Superior temporal gyrus (tissue), 1 donor: Measurements from ENCODE around the gene KCNQ1.

Experiments used
- DNase-seq: peaks from one replicate; pipeline ENCODE4 v3.0.0-alpha.2; 2016; ENCODE audit errors: extremely low spot score

The KCNQ1 gene

GRCh38 chr11:2565447-2566222 lies 120.8 kb downstream of the KCNQ1 start:
- no peak for DNase-seq

- DNase-seq = no peak
Measured at GRCh38 chr11:2566223-2567025, 121.6 kb downstream of the KCNQ1 start.

- no peak for DNase-seq
Measured at GRCh38 chr11:2567026-2567671, 122.3 kb downstream of the KCNQ1 start.

GRCh38 chr11:2569321-2569721 lies 124.5 kb downstream of the KCNQ1 start:
- DNase-seq = no peak

DNA sequence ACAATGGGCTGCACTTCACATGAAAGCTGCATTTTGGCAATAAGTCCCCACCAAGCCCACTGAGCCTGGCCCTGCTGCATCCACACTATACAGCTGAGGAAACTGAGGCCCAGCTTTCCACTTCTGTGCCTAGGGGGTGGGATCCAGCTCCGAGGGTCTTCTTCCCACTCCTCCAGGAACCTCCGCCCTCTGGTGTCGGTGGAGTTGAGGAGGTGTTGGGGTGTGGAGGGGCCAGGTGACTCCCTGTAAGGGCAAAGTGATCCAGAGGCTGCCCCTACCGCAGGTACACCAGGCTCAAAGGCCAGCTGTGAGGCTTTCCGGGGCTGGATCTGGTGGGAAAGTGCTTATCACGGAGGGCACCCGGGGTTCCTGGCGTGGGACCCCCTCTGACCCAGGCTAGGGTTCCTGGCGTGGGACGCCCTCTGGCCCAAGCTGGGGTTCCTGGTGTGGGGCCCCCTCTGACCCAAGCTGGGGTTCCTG lies 125.0 kb downstream of the KCNQ1 start:
- no peak for DNase-seq

DNA sequence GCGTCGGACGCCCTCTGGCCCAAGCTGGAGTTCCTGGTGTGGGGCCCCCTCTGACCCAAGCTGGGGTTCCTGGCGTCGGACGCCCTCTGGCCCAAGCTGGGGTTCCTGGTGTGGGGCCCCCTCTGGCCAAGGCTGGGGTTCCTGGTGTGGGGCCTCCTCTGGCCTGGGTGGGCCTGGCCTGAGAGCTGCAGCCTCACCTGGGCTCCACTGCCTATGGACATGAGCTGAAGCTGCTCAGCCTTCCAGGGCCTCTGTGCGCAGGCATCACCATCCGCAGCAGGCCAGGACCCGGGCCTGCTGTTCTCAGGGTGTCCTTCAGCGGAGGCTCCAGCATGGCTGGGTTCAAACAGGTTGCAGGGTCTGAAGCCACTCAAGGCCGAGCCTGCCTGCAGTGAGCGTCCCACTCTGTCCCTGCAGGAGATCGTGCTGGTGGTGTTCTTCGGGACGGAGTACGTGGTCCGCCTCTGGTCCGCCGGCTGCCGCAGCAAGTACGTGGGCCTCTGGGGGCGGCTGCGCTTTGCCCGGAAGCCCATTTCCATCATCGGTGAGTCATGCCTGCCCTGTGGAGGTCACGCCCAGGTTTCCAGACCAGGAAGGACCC lies 125.5 kb downstream of the KCNQ1 start:
- DNase-seq = no peak

- DNase-seq = no peak
Measured at GRCh38 chr11:2570841-2571597, 126.2 kb downstream of the KCNQ1 start.

DNA sequence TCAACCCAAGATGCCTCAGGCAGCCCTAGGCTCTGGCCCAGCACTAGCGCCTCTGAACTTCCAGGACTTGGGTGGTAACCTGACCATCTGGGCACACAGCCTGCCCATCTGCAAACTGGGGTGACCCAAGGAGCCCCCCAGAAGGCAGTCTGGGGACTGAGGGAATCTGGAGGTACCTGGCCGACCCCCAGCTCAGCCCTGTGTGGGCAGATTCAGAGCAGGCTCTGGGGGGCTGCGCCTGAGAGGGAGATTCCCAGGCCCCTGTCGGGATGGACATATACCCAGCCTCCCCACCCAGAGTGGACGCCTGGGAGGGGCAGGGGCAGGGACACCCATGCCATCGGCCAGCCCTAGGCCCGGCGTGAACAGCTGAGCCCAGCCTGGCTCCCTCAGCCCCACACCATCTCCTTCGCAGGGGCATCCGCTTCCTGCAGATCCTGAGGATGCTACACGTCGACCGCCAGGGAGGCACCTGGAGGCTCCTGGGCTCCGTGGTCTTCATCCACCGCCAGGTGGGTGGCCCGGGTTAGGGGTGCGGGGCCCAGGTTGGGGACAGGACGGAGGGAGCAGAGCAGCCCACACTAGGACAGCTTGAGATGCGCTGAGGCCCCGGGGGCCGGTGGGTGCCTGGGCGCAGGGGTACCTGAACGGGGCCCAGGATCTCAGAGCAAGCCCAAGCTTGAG lies 126.9 kb downstream of the KCNQ1 start:
- DNase-seq = no peak

GRCh38 chr11:2572491-2573239 lies 127.9 kb downstream of the KCNQ1 start:
- DNase-seq = no peak

DNA sequence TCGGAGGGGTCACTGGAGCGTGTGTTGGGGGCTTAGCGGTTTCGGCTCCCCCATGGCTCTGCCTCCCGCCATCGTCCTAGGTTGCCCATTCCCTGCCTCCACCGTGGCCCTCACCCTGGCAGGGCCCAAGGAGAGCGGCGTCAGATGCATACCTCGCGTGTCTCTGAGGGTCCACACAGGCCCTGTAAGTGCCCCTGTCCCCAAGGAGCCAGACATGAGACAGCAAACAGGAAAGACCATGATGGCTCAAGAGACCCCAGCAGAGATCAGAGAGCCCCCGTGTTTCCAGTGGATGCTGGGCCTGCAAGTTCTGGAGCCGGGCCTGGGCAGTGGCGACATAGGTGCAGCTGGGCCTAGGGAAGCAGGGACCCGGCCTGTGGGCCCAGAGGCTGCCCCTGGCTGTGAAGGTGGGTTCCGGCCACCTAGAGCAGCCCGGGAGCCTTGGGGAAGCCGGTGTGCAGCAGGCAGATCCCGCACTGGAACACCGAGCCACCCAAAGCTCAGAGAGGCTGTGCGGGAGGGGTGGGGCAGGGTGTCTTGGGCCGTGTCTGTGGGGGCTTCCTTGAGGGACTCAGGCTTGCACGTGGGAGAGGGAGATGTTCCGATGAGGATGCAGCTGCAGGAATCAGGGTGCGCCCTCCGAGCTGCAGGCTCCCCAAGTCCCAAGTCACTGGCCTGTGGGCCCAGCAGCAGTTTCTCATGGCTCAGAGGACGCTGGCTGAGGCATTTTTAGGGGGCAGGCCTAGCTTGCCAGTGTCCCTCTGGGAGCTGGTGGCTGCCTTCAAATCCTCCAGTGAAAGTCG lies 128.6 kb downstream of the KCNQ1 start:
- no peak for DNase-seq

DNA sequence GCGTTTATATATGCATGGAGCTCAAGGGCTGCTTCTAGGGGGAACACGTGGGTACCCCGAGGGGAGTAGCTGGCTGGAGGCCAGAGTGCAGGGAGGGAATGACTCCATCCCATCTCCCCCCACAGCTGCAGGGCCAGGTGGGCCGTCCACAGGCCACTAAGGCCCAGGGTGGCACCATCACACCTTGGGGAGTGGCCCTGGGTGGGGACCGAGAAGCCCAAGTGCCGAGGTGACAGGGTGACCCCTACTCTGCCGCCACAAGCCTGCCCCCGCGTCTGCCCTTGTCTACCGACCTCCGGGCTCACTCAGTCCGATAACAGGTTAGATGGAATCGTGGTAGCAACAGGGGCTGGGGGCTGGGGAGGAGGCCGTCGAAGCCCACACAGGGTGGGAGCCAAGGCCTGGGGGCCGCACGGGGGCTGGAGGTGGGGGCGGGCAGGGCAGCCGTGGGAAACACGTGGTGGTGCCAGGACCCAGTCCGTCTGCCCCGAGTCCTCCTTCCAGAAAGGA lies 129.3 kb downstream of the KCNQ1 start:
- DNase-seq = no peak

DNA sequence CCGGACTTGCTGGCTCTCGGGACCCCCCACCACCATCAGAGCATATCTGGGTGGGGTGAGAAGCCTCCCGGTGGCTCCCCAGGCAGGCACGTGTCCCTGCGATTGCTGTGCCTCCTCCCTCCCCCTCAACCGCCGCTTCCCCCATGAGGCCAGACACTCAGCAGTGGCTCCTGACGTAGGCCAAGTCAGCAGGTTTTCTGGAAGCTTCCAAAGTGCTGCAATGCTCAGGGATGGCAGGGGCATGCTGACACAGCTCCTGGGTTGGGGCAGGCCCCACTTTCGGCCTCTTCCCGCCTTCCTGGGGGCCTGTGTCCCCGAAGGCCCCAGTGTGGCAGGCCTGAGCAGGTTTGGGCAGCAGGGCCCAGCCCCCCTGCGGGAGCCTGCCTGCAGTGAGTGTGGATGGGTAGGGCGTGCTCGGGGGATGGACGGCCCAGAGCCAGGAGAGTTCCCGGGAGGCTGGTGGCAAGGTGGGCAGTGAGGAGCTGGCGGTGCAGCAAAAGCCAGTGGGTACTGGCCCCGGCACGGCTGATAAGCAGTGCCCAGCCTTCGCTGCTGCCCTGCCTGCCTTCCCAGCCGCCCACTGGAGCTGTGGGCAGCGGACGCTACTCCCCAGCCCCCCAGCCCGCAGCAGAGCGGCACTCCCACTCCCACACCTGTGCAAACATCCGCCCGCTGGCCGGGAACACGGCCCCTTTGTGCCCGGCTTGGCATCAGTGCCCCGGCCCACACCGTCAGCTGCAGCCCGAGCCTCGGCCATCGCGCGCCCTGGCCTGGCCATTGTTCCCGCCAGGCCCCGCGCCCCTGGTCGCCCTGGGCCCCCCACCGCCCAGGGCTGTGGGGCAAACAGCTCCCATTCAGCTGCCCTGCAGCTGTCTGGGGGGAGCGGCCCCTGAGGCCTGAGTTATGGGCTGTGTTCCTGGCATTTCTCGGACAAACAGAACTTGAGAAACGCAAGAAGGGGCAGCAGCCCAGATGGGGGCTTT lies 130.0 kb downstream of the KCNQ1 start:
- DNase-seq = peak; percentile 35

- no peak for DNase-seq
Measured at GRCh38 chr11:2575591-2576051, 130.8 kb downstream of the KCNQ1 start.

GRCh38 chr11:2576111-2576510 lies 131.3 kb downstream of the KCNQ1 start:
- no peak for DNase-seq

DNA sequence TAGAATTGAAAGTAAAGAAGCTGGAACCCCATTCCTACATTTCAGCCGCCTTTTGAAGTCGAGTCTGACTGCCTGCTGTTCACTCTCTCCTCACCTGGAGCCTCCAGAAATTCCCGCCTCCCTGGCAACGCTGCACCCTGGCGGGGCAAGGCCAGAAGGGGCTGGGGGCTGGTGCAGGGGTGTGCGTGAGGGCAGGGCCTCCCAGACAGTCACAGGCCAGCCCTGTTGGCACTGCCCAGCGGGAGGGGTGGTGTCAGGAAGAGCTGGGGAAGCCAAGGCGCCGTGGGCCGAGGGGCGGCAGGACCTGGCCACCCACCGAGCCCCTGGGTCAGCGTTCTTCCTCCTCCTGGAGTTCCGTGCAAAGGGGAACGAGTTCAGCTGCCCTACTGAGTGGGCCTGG lies 131.7 kb downstream of the KCNQ1 start:
- DNase-seq = no peak

GRCh38 chr11:2577031-2577990 lies 132.5 kb downstream of the KCNQ1 start:
- DNase-seq = no peak
